Prostate gland (tissue), 2 donors: Measurements from ENCODE around the gene CLK4. TPM values are rescaled to one million over a fixed set of nuclear protein-coding genes. Genes with fewer than 3 reads are reported as not detected.

Experiments
- DNase-seq: peaks from one replicate; pipeline ENCODE4 v3.0.0-alpha.2; 2019; ENCODE audit warnings: low spot score
- H3K27ac ChIP-seq, 2 donors: fragments of 200-600 bp; sonication (generic); 2 replicates each; pipeline ENCODE4 v1.5.1; 2017 to 2019
- H3K27me3 ChIP-seq: fragments of 200-600 bp; sonication (generic); replicated peaks from 2 replicates; pipeline ENCODE4 v1.5.1; 2019; ENCODE audit not compliant: insufficient read depth
- H3K36me3 ChIP-seq, 2 donors: fragments of 200-600 bp; sonication (generic); 1 replicate in 1 of 2; 2 replicates in 1 of 2; pipeline versions ENCODE4 v1.5.1 to v1.8.1; 2017 to 2019
- H3K4me1 ChIP-seq: fragments of 200-600 bp; sonication (generic); replicated peaks from 2 replicates; pipeline ENCODE4 v1.5.1; 2019
- H3K4me3 ChIP-seq, 2 donors: fragments of 200-600 bp; sonication (generic); 2 replicates each; pipeline ENCODE4 v1.5.1; 2017 to 2019
- H3K9me3 ChIP-seq: fragments of 200-600 bp; sonication (generic); 2 replicates; pipeline ENCODE4 v1.5.1; 2017
- POLR2A ChIP-seq: fragments of 450-650 bp; IDR thresholded peaks from one replicate; pipeline ENCODE4 v1.6.1; 2016; ENCODE audit warnings: antibody characterized with exemption, mild to moderate bottlenecking
- POLR2AphosphoS5 ChIP-seq: sonication (generic); formaldehyde crosslinking; IDR thresholded peaks from one replicate; pipeline ENCODE4 v1.6.1; 2017; ENCODE audit warnings: antibody characterized with exemption
- WGBS: methylation state at CpG from one replicate; pipeline ENCODE4 v1.1.5; 2018; 5-methylcytosine and 5-hydroxymethylcytosine counted together
- intact Hi-C: fragments of 100-400 bp; cut with DNase I; formaldehyde crosslinking; loops from one replicate; pipeline ENCODE4 v1.14.2; 2022
- total RNA-seq, 2 donors: library from RNA; depleted of rRNA; stranded (reverse); fragments of >200 nt; gene quantifications; one replicate each; pipeline ENCODE4 v1.1.0, GENCODE V29; 2016
- TF ChIP-seq, protein P1 (sequence below), 4 experiments: fragments of 200-600 bp in 2 of 4; fragments of 450-650 bp in 2 of 4; sonication (generic) in 2 of 4; IDR thresholded peaks; 1 replicate in 3 of 4; 2 replicates in 1 of 4; pipeline ENCODE4 v1.5.1; 2016 to 2019; ENCODE audit warnings: antibody characterized with exemption in 4 of 4, mild to moderate bottlenecking in 2 of 4, moderate library complexity in 2 of 4

The CLK4 gene
- total RNA-seq, 2 donors from 2014 or later, result 26.7 to 39.0 TPM

DNA sequence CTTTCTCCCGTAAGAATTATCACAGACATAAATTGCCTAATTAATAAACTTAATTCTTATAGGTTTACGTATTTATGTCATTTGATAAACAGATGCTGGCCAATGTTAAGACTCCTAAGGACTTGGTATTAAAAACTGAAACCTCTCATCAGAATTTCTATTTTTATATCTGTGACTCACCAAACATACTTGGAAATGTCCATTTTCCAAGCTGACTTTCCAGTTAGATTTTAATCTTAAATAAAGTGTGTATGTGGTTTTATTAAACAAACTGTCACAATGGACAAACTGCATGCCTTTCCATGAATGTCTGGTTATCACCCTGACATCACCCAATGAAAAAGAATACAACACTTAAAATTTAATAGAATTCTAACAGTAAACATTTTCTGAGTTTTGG, 24.1 kb downstream of the CLK4 start:
- no peak for DNase-seq
- TF ChIP-seq, protein P1, sequence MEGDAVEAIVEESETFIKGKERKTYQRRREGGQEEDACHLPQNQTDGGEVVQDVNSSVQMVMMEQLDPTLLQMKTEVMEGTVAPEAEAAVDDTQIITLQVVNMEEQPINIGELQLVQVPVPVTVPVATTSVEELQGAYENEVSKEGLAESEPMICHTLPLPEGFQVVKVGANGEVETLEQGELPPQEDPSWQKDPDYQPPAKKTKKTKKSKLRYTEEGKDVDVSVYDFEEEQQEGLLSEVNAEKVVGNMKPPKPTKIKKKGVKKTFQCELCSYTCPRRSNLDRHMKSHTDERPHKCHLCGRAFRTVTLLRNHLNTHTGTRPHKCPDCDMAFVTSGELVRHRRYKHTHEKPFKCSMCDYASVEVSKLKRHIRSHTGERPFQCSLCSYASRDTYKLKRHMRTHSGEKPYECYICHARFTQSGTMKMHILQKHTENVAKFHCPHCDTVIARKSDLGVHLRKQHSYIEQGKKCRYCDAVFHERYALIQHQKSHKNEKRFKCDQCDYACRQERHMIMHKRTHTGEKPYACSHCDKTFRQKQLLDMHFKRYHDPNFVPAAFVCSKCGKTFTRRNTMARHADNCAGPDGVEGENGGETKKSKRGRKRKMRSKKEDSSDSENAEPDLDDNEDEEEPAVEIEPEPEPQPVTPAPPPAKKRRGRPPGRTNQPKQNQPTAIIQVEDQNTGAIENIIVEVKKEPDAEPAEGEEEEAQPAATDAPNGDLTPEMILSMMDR (IDR thresholded peaks at IDR 0.05), result no peak
- TF ChIP-seq POLR2A (no peak), POLR2AphosphoS5 (no peak)
- H3K9me3 ChIP-seq, result no peaks in the 10 kb centered on the region
- 69% methylated on average over 2 of the region's 2 CpGs for WGBS
- no peak overlapping the region for H3K4me3 ChIP-seq
- H3K36me3 ChIP-seq, result peaks cover 0 to 3% of the 10 kb centered on the region in 2 donors
- no peak overlapping the region for H3K27ac ChIP-seq
- intact Hi-C loops, result no loop called here
- H3K4me1 ChIP-seq, result no peaks in the 10 kb centered on the region
- no peaks in the 10 kb centered on the region for H3K27me3 ChIP-seq

DNA sequence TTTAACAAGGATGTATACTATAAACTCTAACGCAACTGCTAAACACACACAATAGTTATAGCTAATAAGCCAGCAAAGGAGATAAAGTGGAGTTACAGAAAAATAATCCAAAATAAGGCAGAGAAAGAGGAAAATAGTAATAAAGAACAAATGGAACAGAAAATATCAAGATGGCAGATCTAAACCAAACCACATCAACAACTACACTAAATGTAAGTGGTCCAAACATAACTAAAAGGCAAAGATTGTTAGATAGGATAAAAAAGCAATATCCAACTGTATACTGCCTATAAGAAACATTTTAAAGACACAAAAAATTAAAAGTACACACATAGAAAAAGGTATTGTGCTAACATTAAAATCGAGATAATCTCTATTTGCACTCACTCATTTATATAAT, 31.1 kb downstream of the CLK4 start:
- DNase-seq, result no peak
- WGBS, result 74% methylated on average over 2 of the region's 2 CpGs
- no peaks in the 10 kb centered on the region for H3K9me3 ChIP-seq
- H3K27ac ChIP-seq, result no peak overlapping the region
- intact Hi-C loops, result no loop called here
- no peaks in the 10 kb centered on the region for H3K36me3 ChIP-seq
- no peak overlapping the region for H3K4me3 ChIP-seq
- TF ChIP-seq POLR2AphosphoS5 (no peak), POLR2A (no peak)
- TF ChIP-seq, protein P1 (IDR thresholded peaks at IDR 0.05), result no peak
- no peaks in the 10 kb centered on the region for H3K27me3 ChIP-seq
- H3K4me1 ChIP-seq, result no peaks in the 10 kb centered on the region

DNA sequence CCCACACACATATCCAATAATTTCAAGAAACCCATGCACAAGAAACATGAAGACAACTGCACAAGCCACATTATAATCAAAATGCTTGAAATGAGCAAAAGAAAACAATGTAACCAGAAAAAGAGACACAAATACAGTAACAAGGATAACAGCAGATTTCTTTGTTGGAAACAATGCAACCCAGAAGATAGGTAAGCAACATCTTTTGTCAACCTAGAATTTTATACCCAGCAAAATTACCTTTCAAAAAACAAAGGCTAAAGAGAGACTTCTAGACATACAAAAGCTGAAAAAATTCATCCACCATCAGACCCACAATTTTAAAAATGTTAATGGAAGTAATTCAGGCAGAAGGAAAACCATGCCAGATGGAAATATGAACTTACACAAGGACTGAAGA, 31.7 kb downstream of the CLK4 start:
- intact Hi-C loops, result no loop called here
- Histone ChIP-seq H3K27ac (no peak overlapping the region), H3K4me3 (no peak overlapping the region), H3K4me1 (peaks cover 4% of the 10 kb centered on the region), H3K27me3 (no peaks in the 10 kb centered on the region), H3K9me3 (no peaks in the 10 kb centered on the region), H3K36me3 (no peaks in the 10 kb centered on the region)
- no peak for DNase-seq
- TF ChIP-seq, protein P1 (IDR thresholded peaks at IDR 0.05), result no peak

DNA sequence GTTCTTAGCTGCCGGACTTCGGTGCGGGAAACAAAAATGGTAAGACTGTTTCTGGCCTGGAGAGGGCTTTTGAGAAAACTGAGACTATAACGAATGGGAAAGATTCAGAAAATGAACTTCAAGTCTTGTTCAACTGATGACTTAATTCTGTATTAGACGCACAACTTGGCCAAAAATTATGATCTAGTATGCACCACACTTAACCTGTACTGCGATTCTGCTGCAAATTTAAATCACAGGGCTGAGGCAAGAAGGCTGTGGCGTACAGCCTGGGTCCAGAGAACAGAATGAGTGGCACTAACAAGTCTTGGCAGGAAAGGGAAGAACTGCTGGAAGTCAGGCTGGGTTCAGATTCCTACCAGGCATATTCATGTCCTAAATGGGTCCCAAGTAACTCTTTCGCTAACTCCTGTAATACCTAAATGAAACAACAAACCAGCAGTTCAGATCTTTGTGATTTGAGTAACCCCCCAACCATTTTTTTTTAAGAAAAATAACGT, 35.9 kb downstream of the CLK4 start:
- Histone ChIP-seq H3K27ac (peak overlapping the region in 1 of 2 donors; percentile 41), H3K9me3 (no peaks in the 10 kb centered on the region), H3K4me1 (peaks cover 18% of the 10 kb centered on the region), H3K36me3 (no peaks in the 10 kb centered on the region), H3K4me3 (peak overlapping the region in 1 of 2 donors; percentile 38), H3K27me3 (no peaks in the 10 kb centered on the region)
- DNase-seq, result no peak
- intact Hi-C loops, result no loop called here
- TF ChIP-seq, protein P1 (IDR thresholded peaks at IDR 0.05), result no peak
- no peak for TF ChIP-seq POLR2A
- no peak for TF ChIP-seq POLR2AphosphoS5
- WGBS, result 17% methylated on average over 9 of the region's 9 CpGs

DNA sequence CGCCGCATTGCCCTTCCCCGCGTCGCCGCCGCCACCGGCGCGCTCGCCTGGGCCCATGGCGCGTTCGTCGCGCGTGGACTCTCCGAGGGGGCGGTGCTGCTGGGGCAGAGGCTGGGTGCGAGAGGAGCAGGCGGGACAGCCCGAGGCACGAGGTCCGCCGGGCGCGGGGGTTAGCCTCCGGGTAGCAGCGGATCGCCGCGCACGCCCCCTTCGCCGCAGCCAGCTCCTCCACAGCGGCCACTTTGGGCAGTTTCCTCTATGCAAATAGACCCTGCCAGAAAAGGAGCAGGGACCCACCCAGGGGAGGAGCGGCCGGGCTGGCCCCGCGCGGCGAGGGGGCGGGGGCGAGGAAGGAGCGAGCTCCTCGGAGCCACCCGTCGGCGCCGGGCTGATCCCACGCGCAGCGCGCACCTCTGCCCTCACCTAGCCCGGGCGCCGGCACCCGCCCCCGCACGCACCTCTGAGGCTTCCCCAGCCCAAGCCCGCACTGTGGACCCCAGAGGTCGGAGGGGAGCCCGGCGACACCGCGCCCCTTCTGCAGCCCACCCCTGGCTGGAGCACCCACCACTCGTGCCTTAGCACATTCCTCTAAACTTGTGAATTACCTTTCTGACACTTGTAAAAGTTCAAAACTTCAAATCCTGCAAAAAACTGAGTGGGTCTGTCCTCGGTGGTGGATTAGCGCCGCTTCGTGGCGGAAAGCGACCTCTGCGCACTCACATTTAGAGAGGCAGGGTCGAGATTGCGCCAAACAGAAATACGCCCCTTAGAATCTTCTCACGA, 36.5 kb downstream of the CLK4 start, which contains the start of gene COL23A1:
Gene COL23A1 (minus strand): TSS at position 253 of the 783 bp plus-strand sequence.
- TF ChIP-seq, protein P1 (IDR thresholded peaks at IDR 0.05), result peak; percentile 36 to 73 (median 70)
- TF ChIP-seq POLR2A, result peak; percentile 30
- no peak for TF ChIP-seq POLR2AphosphoS5
- H3K9me3 ChIP-seq, result no peaks in the 10 kb centered on the region
- H3K4me1 ChIP-seq, result peaks cover 18% of the 10 kb centered on the region
- H3K36me3 ChIP-seq, result no peaks in the 10 kb centered on the region
- peak within 1 kb of the TSS; percentile 33 to 38 for H3K4me3 ChIP-seq
- H3K27me3 ChIP-seq, result no peaks in the 10 kb centered on the region
- no peak for DNase-seq
- intact Hi-C loops, result no loop called here
- peak within 1 kb of the TSS; percentile 38 to 41 for H3K27ac ChIP-seq
- under 1% methylated on average over 55 of the region's 78 CpGs for WGBS
